HG03571 (cell line): Measurements from ENCODE around the gene MAST3.
A peak's percentile ranks its signal among the peaks of the same experiment; 100 is the strongest.

Source experiments
- ATAC-seq: cut with Tn5 transposase; IDR thresholded peaks from one replicate; pipeline ENCODE4 v1.9.1; 2021; ENCODE audit not compliant: unreplicated experiment

The MAST3 gene

DNA sequence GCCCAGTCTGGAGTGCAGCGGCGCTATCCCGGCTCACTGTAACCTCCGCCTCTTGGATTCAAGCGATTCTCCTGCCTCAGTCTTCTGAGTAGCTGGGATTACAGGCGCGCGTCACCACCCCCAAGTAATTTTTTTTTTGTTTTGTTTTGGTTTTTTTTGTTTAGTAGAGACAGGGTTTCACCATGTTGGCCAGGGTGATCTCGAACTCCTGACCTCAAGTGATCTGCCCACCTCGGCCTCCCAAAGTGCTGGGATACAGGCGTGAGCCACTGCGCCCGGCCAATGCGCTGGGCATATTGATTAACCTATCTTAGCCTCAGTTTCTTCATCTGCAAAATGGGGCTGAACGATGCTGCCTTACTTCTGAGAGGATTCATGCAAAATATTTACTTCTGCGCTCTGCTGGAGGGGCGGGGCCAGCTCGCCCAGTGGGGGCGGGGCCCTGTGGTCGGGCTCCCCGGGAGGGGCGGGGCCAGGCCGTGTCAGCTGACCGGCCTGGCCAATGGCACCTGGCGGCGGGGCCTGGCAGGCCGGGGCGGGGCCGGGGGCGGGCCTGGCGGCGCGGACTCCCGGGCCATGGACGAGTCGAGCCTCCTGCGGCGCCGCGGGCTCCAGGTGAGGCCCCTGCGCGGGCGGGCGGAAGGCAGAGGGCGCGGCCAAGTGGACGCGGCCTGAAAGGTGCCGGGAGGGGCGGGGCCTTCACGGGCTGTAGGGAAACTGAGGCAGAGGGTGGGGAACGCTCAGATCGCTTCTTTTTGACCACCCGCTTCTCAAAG is at the start of gene MAST3:
TSS of gene MAST3 (plus strand) at position 562 of the 776 bp plus-strand sequence. CDS start at position 577, 15 bp downstream.
- ATAC-seq, result peak; percentile 55

DNA sequence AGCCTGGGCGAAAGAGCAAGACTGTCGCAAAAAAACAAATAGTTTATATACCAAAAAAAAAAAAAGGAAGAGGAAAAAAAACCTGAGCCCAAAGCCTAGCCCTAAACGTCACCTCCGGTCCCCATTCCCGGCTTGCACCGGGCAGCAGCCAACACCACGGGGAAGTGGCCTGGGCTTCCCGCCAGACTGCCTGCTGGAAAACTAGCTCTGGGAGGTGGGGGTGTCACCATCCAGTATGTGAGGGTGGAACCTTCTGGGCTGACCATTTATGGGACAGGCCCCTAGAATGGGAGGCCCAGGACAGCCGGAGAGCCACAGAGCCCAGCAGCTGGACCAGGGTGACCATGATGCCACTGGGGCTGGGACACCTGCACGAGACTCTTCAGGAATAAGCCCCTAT is 48.2 kb upstream of the MAST3 start:
- ATAC-seq, result no peak

DNA sequence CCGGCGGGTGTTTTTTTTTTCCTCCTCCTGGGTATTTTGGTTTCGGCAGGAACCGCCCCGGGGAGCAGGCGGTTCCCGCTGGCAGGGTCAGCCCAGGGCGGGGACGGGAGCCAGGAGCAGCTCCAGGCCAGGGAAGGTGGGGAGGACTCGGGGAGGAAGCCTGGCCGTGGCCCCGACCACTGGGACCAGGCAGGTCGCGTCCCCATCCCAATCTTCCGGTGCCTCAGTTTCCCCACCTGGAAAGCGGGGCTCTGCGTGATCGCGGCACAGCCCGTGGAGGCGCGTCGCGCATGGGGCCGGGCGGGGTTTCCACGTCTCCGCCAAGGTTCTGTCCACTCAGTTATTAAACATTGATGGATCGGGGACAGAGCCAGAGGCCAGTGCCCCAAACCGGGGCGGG is 45.7 kb upstream of the MAST3 start:
- no peak for ATAC-seq

DNA sequence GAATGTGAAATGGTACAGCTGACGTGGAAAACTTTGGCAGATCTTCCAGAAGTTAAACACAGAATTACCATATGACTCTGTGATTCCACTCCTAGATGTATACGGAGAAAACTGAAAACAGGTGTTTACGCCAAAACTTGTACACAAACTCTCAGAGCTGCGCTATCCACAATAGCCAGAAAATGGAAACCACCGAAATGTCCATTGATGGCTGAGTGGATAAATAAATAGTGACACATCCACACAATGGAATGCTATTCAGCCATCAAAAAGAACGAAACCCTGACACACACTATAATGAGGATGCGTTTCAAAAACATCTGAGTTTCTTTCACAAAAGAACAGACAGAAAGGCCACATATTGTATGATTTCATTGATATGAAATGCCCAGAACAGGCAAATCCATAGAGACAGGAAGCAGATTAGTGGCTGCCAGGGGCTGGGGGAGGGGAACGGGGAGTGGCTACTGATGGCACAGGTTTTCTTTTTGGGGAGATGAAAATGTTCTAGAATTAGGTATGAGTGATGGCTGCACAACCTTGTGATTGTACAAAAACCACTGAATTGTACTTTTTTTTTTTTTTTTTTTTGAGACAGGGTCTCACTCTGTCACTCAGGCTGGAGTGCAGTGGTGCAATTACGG is 43.9 kb upstream of the MAST3 start:
- no peak for ATAC-seq

DNA sequence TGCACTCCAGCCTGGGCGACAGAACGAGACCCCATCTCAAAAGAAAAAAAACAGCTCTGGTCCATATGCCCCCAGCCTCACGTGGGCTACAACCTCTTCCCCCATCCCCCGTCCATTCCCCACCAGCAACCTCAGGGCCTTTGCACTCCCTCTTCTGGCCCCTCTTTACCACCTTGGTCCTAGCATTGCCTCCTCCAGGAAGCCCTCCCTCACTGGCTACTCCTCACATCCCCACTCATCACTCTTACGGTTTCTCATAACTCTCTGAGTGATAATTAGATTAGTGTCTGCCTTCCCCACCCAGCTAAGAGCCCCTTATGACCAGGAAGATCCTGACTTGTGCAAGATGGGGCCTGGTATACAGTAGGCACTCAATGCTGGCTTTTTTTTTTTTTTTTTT is 41.6 kb upstream of the MAST3 start:
- no peak for ATAC-seq

DNA sequence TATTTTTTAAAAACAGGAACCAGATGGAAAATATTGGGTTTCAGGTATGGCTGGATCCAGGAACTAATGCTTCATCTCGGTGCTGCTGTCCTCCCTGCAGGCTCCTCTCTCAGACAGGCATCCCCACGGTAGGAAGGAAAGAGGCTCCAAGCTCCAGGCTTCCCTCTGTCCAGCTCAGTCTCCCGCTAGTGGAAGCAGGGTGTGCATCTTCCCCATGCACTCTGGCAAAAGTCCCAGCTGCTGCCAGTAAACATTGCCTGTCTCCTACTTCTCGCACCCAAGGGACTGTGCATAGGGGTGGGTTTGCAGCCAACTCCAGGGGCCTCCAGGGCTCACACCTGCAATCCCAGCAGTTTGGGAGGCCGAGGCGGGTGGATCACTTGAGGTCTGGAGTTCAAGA is 40.0 kb upstream of the MAST3 start:
- ATAC-seq, result no peak

DNA sequence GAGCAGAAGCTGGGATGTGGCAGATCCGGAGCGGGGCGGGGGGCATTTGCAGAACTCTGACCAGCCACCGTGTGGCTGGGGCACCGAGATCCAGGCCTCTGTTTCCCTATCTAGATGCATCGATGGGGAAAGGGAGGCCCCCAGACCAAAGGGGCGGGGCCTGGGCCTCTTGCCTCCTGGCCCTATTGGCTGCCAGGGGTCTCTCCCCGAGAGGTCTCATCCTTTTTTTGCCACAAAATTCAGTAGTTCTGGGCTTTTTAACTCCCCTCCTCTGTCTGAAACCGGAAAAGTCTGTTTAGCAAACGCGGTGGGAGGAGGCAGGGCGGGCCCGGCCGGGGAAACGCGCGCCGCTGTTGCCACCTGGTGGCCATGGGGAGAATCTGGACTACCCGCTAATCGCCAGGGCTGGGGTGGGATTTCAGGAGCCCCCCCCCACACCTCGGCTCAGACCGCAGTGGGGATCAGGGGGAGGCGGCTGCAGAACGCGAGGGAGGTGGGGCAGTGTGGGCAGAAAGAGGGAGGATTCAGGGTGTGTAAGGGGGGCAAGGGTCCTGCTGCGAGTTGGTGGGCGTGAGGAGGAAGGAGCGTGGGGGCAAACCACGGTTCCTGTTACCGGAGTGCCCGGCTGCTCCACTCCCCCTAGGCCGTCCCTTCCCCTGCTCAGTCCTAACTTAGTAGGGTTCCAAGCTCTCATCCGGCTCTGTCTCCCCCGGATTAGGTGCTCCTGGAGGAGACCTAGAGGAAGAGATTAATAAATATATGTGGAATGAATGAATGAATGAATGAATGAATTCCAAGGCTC is 39.2 kb upstream of the MAST3 start:
- no peak for ATAC-seq

DNA sequence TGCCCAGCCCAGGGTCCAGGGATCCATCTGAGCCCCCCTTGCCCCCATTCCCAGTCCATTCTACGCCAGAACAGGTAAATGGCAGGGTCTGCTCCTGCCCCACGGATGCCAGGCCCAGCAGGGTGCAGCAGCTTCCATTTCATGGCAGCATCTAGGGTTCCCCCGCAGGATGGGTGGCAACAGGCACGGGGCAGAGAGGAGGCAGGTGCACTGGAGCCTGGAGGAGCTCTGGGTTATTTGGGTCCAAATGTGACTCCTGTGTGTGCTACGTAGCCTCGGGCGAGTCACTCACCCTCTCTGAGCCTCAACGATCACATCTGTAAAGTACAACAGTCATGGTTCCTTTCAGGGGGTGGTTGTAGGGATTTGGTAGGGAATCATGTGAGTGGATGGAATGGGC is 38.3 kb upstream of the MAST3 start:
- no peak for ATAC-seq

DNA sequence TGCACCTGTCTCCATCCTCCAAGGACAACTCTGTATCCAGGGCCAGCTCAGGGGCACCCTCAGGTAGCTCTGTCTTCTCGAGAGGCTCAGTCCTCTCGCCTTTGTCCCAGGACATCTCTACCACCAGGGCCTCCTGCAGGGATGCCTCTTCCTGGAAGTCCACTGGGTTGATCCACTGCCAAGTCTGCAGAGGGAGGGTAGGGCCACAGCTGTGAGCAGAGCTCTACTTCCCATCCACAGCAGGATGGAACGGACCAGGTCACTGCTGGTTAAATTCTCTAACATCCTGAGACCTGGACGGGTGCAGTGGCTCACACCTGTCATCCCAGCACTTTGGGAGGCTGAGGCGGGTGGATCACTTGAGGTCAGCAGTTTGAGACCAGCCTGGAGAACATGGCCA is 37.7 kb upstream of the MAST3 start:
- no peak for ATAC-seq

DNA sequence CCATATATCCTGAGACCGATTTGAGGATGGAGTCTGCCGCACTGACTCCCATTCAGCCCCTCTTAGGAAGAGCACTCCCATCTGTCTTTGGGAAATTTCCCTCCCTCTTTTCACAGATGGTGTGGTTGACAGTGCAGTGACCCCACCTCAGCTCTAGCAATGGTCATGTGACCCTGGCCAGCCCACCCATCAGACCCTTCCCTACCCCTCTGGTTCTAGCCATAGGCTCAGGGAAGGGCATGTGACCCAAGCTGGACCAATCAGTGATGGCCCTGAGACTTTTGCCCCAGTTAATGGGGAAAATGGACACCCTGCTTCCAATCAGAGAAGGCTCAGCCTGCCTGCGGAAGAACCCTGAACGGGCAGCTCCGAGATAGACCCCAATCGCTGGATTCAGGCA is 37.1 kb upstream of the MAST3 start:
- ATAC-seq, result no peak

DNA sequence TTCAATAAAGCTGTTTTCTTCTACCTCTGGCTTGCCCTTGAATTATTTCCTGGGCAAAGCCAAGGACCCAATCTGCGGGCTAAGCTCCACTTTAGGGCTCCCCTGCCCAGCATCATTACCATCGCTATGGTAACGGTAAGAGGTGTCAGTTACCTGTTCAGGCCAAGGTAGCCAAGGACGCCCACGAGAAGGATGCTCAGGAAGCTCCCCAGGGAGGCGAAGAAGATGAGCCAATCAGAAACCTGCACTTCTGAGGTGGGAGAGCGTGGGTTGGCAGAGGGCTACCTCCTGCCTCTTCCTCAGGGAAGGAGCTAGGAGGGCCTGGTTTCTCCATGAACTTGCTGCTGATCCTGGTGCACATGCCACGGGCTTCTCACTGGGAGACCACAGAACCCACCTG is 35.5 kb upstream of the MAST3 start:
- ATAC-seq, result no peak

DNA sequence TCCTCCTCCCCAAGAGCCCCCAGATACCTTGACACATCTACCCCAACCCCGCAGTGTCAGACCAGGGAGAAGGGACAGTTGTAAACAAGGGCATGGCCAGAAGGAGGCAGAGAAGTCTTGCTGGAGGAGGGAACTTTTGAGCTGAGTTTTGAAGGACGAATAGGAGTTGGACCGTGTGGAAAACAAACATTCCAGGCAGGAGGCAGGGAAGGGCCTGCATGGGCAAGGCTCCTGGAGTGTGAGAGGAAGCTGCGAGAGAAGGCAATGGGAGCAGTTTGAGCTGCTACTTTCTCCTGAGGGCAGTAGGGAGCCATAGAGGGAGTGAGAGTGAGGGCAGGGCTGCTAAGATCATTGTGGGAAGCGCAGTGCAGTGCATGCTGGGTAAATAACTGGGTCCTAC is 34.1 kb upstream of the MAST3 start:
- no peak for ATAC-seq

DNA sequence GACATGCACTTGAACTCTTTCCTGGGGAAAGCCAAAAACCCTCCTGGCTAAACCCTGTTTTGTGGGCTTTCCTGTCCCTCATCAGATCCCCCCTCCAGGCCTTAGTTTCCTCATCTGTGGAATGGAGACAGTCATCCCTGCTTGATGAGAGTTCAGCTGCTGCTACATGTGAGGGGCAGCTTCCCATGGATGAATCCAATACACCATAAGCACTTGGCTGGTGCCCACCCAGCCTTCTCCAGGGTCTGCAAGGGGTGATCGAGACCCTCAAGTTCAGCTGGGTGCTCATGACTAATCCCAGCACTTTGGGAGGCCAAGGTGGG is 32.4 kb upstream of the MAST3 start:
- ATAC-seq, result no peak

DNA sequence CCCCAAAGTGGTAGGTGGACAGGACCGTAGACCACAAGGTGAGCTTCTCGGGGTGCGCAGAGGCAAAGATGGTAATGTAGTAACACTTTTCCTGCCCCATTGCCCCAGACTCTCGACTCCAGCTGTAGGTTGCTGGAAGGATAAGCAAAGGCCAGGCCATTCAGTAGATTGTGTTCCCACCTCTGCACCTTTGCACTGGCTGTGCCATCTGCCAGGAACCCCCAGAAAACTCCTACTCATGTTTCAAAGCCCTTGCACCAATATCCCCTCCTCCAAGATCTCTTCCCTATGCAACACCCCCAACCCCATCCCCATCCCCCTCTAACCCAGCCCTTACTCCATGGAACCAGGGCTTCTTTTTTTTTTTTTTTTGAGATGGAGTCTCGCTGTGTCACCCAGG is 29.2 kb upstream of the MAST3 start:
- ATAC-seq, result no peak

DNA sequence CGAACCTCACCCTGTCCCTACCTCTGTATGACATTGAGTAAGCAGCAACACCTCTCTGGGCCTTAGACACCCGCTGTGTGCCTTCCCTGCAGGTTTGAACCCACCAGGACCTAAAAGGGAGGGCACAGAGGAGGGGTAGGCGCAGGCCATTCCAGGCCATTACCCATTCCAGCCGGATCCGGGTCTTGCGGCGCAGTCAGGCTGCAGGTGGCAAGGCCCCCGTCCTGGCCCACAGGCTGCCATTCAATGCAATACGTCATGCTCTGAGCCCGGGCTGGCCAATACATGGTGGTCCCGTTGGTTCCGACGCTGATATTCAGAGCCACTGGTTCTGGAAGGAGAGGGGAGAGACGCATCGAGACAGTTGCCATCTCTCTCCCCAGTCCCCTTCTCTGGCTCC is 28.2 kb upstream of the MAST3 start:
- no peak for ATAC-seq

DNA sequence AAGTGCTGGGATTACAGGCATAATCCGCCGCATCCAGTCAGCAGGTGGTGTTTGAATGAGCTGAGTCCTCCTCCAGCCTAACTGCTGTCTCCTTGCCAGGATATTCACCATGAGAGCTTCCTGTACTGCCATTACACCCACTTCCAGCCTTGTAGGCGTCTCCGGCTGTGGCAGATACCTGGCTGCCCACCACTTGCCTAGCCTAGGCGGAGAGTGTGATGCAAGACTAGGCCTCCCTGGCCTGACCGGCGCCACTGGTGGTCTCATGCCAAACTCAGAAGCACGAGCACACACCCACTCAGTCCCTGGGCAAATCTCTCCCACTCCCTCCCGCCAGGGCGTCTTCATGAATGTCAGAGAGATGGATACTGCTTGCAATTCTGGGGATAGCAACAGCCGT is 27.4 kb upstream of the MAST3 start:
- no peak for ATAC-seq

DNA sequence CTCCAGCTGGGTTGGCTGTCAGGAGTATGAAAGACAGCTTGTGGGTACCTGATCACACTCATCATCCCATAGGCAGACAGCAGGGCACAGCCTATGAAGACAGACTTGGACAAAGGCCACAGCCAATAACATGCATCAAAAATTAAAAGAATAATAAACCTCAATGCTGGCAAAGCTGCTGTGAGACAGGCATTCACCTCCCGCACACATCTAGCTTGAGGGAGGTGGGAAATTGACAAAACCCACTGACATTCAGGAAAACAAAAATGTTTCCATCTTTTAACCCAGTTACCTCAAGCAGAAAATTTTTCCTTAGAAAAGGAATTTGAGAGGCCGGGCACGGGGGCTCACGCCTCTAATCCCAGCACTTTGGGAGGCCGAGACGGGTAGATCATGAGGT is 25.2 kb upstream of the MAST3 start:
- ATAC-seq, result no peak

DNA sequence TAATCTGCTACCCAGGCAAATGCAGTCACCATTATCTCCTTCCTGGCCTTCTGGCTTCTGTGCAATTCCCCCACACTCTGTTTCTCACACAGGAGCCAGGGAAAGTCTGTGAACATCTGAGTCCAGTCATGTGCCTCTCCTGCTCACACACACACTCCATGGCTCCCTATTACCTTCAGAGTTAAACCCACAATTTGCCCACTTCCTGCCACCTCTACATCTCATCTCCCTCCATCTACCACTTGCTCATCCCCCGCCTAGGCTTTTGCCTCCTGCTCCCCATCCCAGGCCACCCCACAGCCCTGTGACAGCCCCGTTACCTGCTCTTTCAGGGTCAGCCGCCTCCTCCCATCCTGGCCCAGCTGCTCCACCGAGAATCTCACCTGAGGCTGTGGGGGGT is 24.4 kb upstream of the MAST3 start:
- no peak for ATAC-seq

DNA sequence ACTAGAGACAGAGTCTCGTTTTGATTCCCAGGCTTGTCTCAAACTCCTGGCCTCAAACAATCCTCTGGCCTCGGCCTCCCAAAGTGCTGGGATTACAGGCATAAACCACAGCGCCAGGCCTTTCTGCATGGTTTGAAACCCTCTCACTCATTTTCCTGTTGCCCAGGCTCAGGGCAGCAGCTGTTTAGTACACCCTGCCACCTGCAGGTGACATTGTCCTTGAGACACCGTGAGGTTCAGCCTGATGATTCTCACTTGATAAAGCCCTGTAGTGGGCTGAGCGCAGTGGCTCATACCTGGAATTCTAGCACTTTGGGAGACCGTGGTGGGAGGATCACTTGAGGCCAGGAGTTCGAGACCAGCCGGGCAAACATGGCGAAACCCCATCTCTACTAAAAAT is 23.4 kb upstream of the MAST3 start:
- no peak for ATAC-seq

DNA sequence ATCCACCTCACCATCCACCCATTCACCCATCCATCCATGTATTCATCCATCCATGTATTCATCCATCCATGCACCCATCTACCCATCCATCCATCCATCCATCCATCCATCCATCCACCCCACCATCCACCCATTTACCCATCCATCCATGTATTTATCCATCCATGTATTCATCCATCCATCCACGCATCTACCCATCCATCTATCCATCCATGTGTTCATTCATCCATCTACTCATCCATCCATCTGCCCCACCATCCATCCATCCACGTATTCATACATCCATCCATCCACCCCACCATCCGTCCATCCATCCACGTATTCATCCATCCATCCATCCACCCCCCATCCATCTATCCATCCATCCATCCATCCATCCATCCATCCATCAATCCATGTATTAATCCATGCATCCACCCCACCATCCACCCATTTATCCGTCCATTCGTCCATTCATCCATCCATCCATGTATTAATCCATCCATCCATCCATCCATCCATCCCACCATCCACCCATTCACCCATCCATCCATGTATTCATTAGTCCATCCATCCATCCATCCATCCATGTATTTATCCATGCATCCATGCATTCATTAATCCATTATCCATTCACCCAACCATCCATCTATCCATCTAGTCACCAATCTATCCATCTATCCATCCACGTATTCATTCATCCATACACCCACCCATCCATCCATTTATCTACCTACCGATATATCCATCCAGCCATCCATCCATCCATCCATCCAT is 13.5 kb upstream of the MAST3 start:
- no peak for ATAC-seq

DNA sequence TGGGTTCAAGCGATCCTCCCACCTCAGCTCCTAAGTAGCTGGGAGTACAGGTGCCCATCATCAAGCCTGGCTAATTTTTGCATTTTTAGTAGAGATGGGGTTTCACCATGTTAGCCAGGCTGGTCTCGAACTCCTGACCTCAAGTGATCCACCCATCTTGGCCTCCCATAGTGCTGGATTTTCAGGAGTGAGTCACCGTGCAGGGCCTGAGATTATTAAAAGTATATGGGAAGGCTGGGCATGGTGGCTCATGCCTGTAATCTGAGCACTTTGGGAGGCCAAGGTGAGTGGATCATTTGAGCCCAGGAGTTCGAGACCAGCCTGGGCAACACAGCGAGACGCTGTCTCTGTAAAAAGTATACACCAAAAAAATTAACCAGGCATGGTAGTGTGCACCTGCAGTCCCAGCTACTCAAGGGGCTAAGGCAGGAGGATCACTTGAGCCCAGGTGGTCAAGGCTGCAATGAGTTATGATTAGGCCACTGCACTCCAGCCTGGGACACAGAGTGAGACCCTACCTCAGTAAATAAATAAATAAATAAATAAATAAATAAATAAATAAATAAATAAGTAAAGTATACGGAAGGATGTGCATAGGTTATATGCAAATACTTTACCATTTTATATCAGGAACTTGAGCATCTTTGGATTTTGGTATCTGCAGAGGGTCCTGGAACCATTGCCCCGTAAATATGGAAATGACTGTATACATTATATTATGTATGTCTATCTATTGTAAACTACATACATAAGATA is 11.7 kb upstream of the MAST3 start:
- ATAC-seq, result no peak
